ENCODE results near the gene THSD4.

DNA sequence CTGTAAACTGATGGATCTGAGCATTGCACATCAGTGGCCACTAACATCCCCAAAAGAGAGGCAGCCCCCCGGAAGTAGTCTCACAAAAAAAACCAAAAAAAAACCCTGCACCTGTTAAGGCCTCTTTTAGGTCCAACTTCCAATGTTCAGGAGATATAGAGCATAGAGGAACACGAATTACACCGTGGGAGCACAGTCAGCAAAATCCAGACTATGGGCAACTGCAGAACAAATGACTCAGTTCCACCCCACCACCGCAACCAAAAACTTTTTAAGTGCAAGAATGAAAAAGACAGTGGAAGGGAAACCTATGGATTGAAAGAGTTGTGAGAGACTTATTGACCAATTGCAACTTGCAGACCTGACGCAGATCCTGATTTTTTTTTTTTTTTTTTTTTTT is 652.9 kb downstream of the THSD4 start:
- no peak for TF ChIP-seq POLR2A (IDR thresholded peaks at IDR 0.05; ENCODE audit: low read length)
- no peak for TF ChIP-seq POLR2AphosphoS2 (conservative IDR thresholded peaks at IDR 0.05; ENCODE audit: low read length)
- TF ChIP-seq, protein P1, sequence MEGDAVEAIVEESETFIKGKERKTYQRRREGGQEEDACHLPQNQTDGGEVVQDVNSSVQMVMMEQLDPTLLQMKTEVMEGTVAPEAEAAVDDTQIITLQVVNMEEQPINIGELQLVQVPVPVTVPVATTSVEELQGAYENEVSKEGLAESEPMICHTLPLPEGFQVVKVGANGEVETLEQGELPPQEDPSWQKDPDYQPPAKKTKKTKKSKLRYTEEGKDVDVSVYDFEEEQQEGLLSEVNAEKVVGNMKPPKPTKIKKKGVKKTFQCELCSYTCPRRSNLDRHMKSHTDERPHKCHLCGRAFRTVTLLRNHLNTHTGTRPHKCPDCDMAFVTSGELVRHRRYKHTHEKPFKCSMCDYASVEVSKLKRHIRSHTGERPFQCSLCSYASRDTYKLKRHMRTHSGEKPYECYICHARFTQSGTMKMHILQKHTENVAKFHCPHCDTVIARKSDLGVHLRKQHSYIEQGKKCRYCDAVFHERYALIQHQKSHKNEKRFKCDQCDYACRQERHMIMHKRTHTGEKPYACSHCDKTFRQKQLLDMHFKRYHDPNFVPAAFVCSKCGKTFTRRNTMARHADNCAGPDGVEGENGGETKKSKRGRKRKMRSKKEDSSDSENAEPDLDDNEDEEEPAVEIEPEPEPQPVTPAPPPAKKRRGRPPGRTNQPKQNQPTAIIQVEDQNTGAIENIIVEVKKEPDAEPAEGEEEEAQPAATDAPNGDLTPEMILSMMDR (IDR thresholded peaks at IDR 0.05): no peak

All from A549 (cell line).